Prostate gland (tissue), 2 donors: ENCODE results near the gene MASP1. TPM values are rescaled to one million over a fixed set of nuclear protein-coding genes. Genes with fewer than 3 reads are reported as not detected.

ENCODE experiments used
- DNase-seq: peaks from one replicate; pipeline ENCODE4 v3.0.0-alpha.2; 2019; ENCODE audit warnings: low spot score
- H3K27ac ChIP-seq, 2 donors: fragments of 200-600 bp; sonication (generic); 2 replicates each; pipeline ENCODE4 v1.5.1; 2017 to 2019
- H3K27me3 ChIP-seq: fragments of 200-600 bp; sonication (generic); replicated peaks from 2 replicates; pipeline ENCODE4 v1.5.1; 2019; ENCODE audit not compliant: insufficient read depth
- H3K36me3 ChIP-seq, 2 donors: fragments of 200-600 bp; sonication (generic); 1 replicate in 1 of 2; 2 replicates in 1 of 2; pipeline versions ENCODE4 v1.5.1 to v1.8.1; 2017 to 2019
- H3K4me1 ChIP-seq: fragments of 200-600 bp; sonication (generic); replicated peaks from 2 replicates; pipeline ENCODE4 v1.5.1; 2019
- H3K4me3 ChIP-seq, 2 donors: fragments of 200-600 bp; sonication (generic); 2 replicates each; pipeline ENCODE4 v1.5.1; 2017 to 2019
- H3K9me3 ChIP-seq: fragments of 200-600 bp; sonication (generic); 2 replicates; pipeline ENCODE4 v1.5.1; 2017
- POLR2A ChIP-seq: fragments of 450-650 bp; IDR thresholded peaks from one replicate; pipeline ENCODE4 v1.6.1; 2016; ENCODE audit warnings: antibody characterized with exemption, mild to moderate bottlenecking
- POLR2AphosphoS5 ChIP-seq: sonication (generic); formaldehyde crosslinking; IDR thresholded peaks from one replicate; pipeline ENCODE4 v1.6.1; 2017; ENCODE audit warnings: antibody characterized with exemption
- WGBS: methylation state at CpG from one replicate; pipeline ENCODE4 v1.1.5; 2018; 5-methylcytosine and 5-hydroxymethylcytosine counted together
- intact Hi-C: fragments of 100-400 bp; cut with DNase I; formaldehyde crosslinking; loops from one replicate; pipeline ENCODE4 v1.14.2; 2022
- total RNA-seq, 2 donors: library from RNA; depleted of rRNA; stranded (reverse); fragments of >200 nt; gene quantifications; one replicate each; pipeline ENCODE4 v1.1.0, GENCODE V29; 2016
- TF ChIP-seq, protein P1 (sequence below), 4 experiments: fragments of 200-600 bp in 2 of 4; fragments of 450-650 bp in 2 of 4; sonication (generic) in 2 of 4; IDR thresholded peaks; 1 replicate in 3 of 4; 2 replicates in 1 of 4; pipeline ENCODE4 v1.5.1; 2016 to 2019; ENCODE audit warnings: antibody characterized with exemption in 4 of 4, mild to moderate bottlenecking in 2 of 4, moderate library complexity in 2 of 4

Gene MASP1
- total RNA-seq, 2 donors from 2014 or later = 22.1 to 27.3 TPM

DNA sequence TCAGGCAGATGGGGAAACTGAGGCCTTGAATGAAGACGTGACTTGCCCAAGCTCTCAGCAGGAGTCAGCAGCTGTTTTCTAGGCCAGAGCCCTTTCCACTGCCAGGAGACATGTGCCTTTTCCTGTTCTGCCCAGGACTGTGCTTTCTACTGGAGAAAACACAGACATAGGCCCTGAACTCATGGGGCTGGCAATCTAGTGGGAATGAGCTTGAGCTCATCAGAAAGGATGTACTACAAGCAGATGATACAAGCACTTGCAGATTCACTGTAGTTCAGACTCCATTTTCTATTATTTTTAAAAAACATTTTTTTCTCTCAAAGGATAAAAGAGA is 14.4 kb downstream of the MASP1 start:
- Histone ChIP-seq H3K4me1 (no peaks in the 10 kb centered on the region), H3K4me3 (no peak overlapping the region), H3K27me3 (no peaks in the 10 kb centered on the region), H3K27ac (no peak overlapping the region), H3K9me3 (no peaks in the 10 kb centered on the region), H3K36me3 (no peaks in the 10 kb centered on the region)
- intact Hi-C loops = no loop called here
- DNase-seq = no peak
- 86% methylated on average over 1 of the region's 1 CpG for WGBS
- TF ChIP-seq POLR2AphosphoS5 = no peak
- TF ChIP-seq, protein P1, sequence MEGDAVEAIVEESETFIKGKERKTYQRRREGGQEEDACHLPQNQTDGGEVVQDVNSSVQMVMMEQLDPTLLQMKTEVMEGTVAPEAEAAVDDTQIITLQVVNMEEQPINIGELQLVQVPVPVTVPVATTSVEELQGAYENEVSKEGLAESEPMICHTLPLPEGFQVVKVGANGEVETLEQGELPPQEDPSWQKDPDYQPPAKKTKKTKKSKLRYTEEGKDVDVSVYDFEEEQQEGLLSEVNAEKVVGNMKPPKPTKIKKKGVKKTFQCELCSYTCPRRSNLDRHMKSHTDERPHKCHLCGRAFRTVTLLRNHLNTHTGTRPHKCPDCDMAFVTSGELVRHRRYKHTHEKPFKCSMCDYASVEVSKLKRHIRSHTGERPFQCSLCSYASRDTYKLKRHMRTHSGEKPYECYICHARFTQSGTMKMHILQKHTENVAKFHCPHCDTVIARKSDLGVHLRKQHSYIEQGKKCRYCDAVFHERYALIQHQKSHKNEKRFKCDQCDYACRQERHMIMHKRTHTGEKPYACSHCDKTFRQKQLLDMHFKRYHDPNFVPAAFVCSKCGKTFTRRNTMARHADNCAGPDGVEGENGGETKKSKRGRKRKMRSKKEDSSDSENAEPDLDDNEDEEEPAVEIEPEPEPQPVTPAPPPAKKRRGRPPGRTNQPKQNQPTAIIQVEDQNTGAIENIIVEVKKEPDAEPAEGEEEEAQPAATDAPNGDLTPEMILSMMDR (IDR thresholded peaks at IDR 0.05) = no peak
- TF ChIP-seq POLR2A = no peak

DNA sequence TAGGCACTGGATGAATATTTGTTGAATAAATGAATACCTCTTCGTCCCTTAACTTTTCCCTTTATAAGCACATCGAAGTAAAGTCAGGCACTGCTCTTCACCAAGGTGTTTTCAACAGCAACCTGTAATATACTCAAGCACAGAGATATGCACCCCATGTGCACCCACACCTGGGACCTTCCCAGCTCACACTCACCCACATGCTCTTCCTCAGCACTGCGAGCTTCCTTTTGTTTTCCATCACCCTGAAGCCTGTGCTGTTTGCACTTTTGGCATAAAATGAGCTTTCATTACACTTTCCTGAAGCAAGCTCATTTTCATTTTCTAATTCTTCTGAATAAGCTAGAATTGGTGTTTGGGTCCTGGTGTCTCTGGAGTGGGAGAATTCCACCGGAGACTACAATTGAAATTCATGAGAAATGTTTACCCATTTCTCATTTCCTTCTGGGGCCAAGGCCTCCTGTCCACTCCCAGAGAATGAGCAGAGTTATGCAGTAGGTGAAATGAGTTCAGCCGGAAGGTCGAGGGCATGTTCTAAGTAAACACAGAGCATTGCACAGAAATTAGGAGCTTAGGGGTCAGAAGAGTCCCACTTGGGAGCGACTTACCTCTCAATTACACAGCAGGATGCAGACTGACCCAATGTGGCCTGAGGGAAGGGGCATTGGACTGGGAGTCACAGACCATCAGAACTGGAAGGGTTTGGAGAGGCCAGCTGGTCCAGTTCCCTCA is 15.0 kb downstream of the MASP1 start:
- DNase-seq = no peak
- TF ChIP-seq POLR2A = no peak
- H3K4me1 ChIP-seq = no peaks in the 10 kb centered on the region
- H3K36me3 ChIP-seq = no peaks in the 10 kb centered on the region
- H3K27ac ChIP-seq = no peak overlapping the region
- WGBS = 82% methylated on average over 7 of the region's 7 CpGs
- intact Hi-C loops = no loop called here
- no peaks in the 10 kb centered on the region for H3K9me3 ChIP-seq
- H3K4me3 ChIP-seq = no peak overlapping the region
- no peaks in the 10 kb centered on the region for H3K27me3 ChIP-seq

DNA sequence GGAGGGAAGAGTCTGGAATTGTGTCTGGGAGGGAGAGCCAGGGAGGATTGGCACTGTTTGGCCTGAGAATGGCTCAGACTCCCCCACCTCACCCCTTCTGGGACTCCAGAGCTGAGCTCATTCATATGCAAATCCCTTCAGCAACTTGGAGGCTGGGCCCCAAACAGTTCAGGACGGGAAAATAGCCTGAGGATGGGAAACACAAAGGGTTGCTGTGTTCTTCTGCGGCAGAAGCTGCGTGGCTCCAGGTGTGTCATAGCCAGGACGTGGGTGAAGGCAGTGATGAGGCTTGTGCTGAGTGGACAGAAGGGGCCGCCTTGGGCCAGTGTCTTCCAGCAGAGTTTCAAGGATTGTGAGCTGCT is 16.6 kb downstream of the MASP1 start:
- no peak for DNase-seq
- intact Hi-C loops = no loop called here
- 30% methylated on average over 5 of the region's 5 CpGs for WGBS
- Histone ChIP-seq H3K27me3 (no peaks in the 10 kb centered on the region), H3K9me3 (no peaks in the 10 kb centered on the region), H3K36me3 (no peaks in the 10 kb centered on the region), H3K4me1 (no peaks in the 10 kb centered on the region), H3K27ac (no peak overlapping the region), H3K4me3 (no peak overlapping the region)
- TF ChIP-seq POLR2A (no peak), POLR2AphosphoS5 (no peak)
- TF ChIP-seq, protein P1 (IDR thresholded peaks at IDR 0.05) = no peak

DNA sequence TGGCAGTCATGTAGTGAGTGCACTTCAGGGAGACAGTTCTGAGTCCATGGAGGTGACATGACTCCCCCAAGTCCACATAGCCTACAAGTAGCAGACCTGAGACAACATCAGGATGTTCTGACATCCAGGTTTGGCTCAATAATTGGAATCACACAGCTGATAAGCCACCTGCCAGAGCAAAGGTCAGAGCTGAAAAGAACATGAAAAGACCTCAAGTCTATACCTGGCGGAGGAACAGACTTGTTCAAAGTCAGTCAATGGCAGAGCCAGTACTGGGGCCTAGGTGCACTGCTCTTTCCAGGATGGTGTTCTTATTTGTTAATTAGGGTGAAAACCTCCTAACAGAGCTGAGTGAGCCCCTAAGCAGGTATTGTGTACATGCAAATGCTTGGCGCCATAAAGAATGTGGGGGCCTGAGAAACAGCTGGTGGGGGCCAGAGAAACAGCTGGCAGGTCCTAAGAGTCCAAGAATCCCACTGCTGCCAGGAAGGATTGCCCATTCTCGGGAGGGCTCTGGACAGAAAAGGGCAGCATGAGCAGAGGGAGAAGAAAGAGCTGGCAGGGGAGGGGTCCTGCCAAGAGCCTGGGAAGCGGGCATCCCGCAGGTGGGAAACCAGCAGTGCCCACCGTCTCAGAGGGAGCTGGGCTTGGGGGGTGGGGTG is 17.1 kb downstream of the MASP1 start:
- Histone ChIP-seq H3K4me3 (no peak overlapping the region), H3K4me1 (no peaks in the 10 kb centered on the region), H3K9me3 (no peaks in the 10 kb centered on the region), H3K27me3 (no peaks in the 10 kb centered on the region), H3K36me3 (no peaks in the 10 kb centered on the region), H3K27ac (no peak overlapping the region)
- intact Hi-C loops = no loop called here
- WGBS = 68% methylated on average over 6 of the region's 6 CpGs
- no peak for DNase-seq
- TF ChIP-seq, protein P1 (IDR thresholded peaks at IDR 0.05) = no peak
- no peak for TF ChIP-seq POLR2AphosphoS5
- TF ChIP-seq POLR2A = no peak

DNA sequence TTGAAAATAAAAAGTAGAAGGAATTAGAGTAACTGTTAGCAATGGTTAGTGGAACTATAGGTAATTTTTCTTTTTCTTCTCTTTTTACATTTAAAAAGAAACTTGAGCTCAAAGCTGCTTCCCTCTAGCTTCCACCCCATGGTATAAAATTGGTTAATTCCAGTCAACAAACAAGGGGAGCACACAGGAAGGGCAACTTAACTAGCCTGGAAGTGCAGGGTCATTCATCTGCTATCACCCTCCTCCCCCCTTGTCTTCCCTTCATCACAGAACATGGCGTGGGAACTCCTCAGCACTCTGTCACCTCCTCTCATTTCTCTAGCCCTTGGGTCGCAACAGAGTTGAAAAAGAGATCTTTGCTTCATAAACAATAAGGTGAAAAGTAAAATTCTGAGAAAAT is 20.0 kb downstream of the MASP1 start:
- no peaks in the 10 kb centered on the region for H3K27me3 ChIP-seq
- no peaks in the 10 kb centered on the region for H3K9me3 ChIP-seq
- DNase-seq = no peak
- no peaks in the 10 kb centered on the region for H3K36me3 ChIP-seq
- no peak overlapping the region for H3K27ac ChIP-seq
- no peaks in the 10 kb centered on the region for H3K4me1 ChIP-seq
- no peak overlapping the region for H3K4me3 ChIP-seq
- intact Hi-C loops = no loop called here
- TF ChIP-seq POLR2A (no peak), POLR2AphosphoS5 (no peak)
- TF ChIP-seq, protein P1 (IDR thresholded peaks at IDR 0.05) = no peak
- 75% methylated on average over 2 of the region's 2 CpGs for WGBS
